CD14-positive monocyte (primary cell): Measurements from ENCODE around the gene C9orf153. TPM values are rescaled to one million over a fixed set of nuclear protein-coding genes. Genes with fewer than 3 reads are reported as not detected.
A peak's percentile ranks its signal among the peaks of the same experiment; 100 is the strongest.

Source experiments
- DNase-seq, 3 donors: peaks; one replicate each; pipeline ENCODE4 v3.0.0-alpha.2; 2011 to 2022
- H2AFZ ChIP-seq: 2 replicates; pipeline ENCODE4 v1.6.0; 2012; ENCODE audit warnings: mild to moderate bottlenecking, low read depth, low read length, inconsistent platforms; ENCODE audit not compliant: insufficient read depth, poor library complexity, severe bottlenecking
- H3K27ac ChIP-seq, 2 donors: 1 replicate in 1 of 2; 2 replicates in 1 of 2; pipeline ENCODE4 v1.5.1; 2012 to 2013; ENCODE audit warnings: low read length in 2 of 2, control low read depth in 1 of 2, inconsistent platforms in 1 of 2, low read depth in 1 of 2, mild to moderate bottlenecking in 1 of 2
- H3K27me3 ChIP-seq, 2 donors: one replicate each; pipeline versions ENCODE4 v1.6.0 to v1.6.1; 2011 to 2013; ENCODE audit warnings: low read length in 2 of 2; ENCODE audit not compliant: control insufficient read depth in 2 of 2, insufficient read depth in 2 of 2
- H3K36me3 ChIP-seq, 2 donors: replicated peaks in 1 of 2; 1 replicate in 1 of 2; 2 replicates in 1 of 2; pipeline versions ENCODE4 v1.5.1 to v1.6.1; 2012 to 2013; ENCODE audit warnings: low read length in 2 of 2, control low read depth in 1 of 2, inconsistent platforms in 1 of 2, mild to moderate bottlenecking in 1 of 2; ENCODE audit not compliant: insufficient read depth in 2 of 2, control insufficient read depth in 1 of 2
- H3K4me1 ChIP-seq, 2 donors: 1 replicate in 1 of 2; 2 replicates in 1 of 2; pipeline versions ENCODE4 v1.5.1 to v1.6.1; 2012 to 2013; ENCODE audit warnings: low read length in 2 of 2, control low read depth in 1 of 2, inconsistent platforms in 1 of 2, mild to moderate bottlenecking in 1 of 2, moderate library complexity in 1 of 2; ENCODE audit not compliant: insufficient read depth in 2 of 2, control insufficient read depth in 1 of 2
- H3K4me2 ChIP-seq: replicated peaks from 2 replicates; pipeline ENCODE3; 2012; ENCODE audit warnings: low read length, moderate library complexity, mild to moderate bottlenecking; ENCODE audit not compliant: poor library complexity, severe bottlenecking; ENCODE audit errors: extremely low read depth
- H3K4me3 ChIP-seq, 3 experiments: fragments of 200-600 bp in 1 of 3; sonication (generic) in 1 of 3; replicated peaks in 1 of 3; 1 replicate in 2 of 3; 2 replicates in 1 of 3; pipeline ENCODE4 v1.5.1; 2011 to 2013; ENCODE audit warnings: low read length in 3 of 3, mild to moderate bottlenecking in 3 of 3, control low read depth in 2 of 3, low read depth in 2 of 3, inconsistent platforms in 1 of 3, moderate library complexity in 1 of 3
- H3K79me2 ChIP-seq: 2 replicates; pipeline ENCODE4 v1.6.0; 2012; ENCODE audit warnings: mild to moderate bottlenecking, control low read depth, inconsistent platforms, low read length, moderate library complexity; ENCODE audit not compliant: insufficient read depth
- H3K9ac ChIP-seq: 2 replicates; pipeline ENCODE4 v1.6.0; 2017; ENCODE audit warnings: low read length, mild to moderate bottlenecking; ENCODE audit not compliant: insufficient read depth, poor library complexity, severe bottlenecking
- H3K9me3 ChIP-seq, 2 donors: replicated peaks in 1 of 2; 1 replicate in 1 of 2; 2 replicates in 1 of 2; pipeline versions ENCODE4 v1.5.1 to v1.6.1; 2012 to 2013; ENCODE audit warnings: low read length in 2 of 2, control low read depth in 1 of 2; ENCODE audit not compliant: control insufficient read depth in 1 of 2, insufficient read depth in 1 of 2
- H4K20me1 ChIP-seq: 2 replicates; pipeline ENCODE4 v1.6.0; 2012; ENCODE audit warnings: mild to moderate bottlenecking, low read length, control low read depth, moderate library complexity; ENCODE audit not compliant: insufficient read depth
- H3K27ac Mint-ChIP-seq, 7 donors: one replicate each; pipeline ENCODE4 v1.8.0; 2020; ENCODE audit warnings: mild to moderate bottlenecking in 7 of 7, mixed read lengths in 7 of 7, moderate library complexity in 6 of 7, inconsistent platforms in 2 of 7
- H3K27me3 Mint-ChIP-seq, 3 donors: one replicate each; pipeline ENCODE4 v1.8.0; 2021 to 2022; ENCODE audit warnings: low read depth in 3 of 3, mild to moderate bottlenecking in 3 of 3, mixed read lengths in 3 of 3, moderate library complexity in 3 of 3, inconsistent platforms in 1 of 3
- H3K36me3 Mint-ChIP-seq, 2 donors: one replicate each; pipeline ENCODE4 v1.8.0; 2020; ENCODE audit warnings: mixed read lengths in 2 of 2, inconsistent platforms in 1 of 2, mild to moderate bottlenecking in 1 of 2
- H3K4me1 Mint-ChIP-seq: one replicate; pipeline ENCODE4 v1.8.0; 2020; ENCODE audit warnings: mild to moderate bottlenecking, mixed read lengths
- H3K4me3 Mint-ChIP-seq, 2 donors: one replicate each; pipeline ENCODE4 v1.8.0; 2020; ENCODE audit warnings: mild to moderate bottlenecking in 2 of 2, mixed read lengths in 2 of 2, moderate library complexity in 1 of 2
- H3K9me3 Mint-ChIP-seq, 7 donors: one replicate each; pipeline ENCODE4 v1.8.0; 2020 to 2022; ENCODE audit warnings: mixed read lengths in 7 of 7, mild to moderate bottlenecking in 6 of 7, moderate library complexity in 6 of 7, inconsistent platforms in 2 of 7
- WGBS: methylation state at CpG from one replicate; pipeline ENCODE4 v1.1.5; 2013; ENCODE audit warnings: missing lambda C conversion rate; ENCODE audit not compliant: insufficient coverage; 5-methylcytosine and 5-hydroxymethylcytosine counted together
- intact Hi-C, 2 donors: fragments of 100-400 bp; cut with micrococcal nuclease; formaldehyde crosslinking; loops; one replicate each; pipeline versions ENCODE4 v1.15.0 to v1.15.1; 2023
- polyA plus RNA-seq, 3 donors: library from polyadenylated mRNA; depleted of rRNA in 1 of 3; unstranded in 2 of 3; stranded (reverse) in 1 of 3; fragments of 300-500 nt in 2 of 3; fragments of >200 nt in 1 of 3; fragmentation: Illumina TruSeq in 2 of 3; gene quantifications; 1 replicate in 2 of 3; 2 replicates in 1 of 3; pipeline ENCODE4 v1.2.3, GENCODE V29; 2012 to 2021
- TF ChIP-seq, protein P1 (sequence below): fragments of 200-600 bp; IDR thresholded peaks from one replicate; pipeline ENCODE4 v1.8.0; 2022; ENCODE audit warnings: antibody characterized with exemption, mild to moderate bottlenecking

The C9orf153 gene
- polyA plus RNA-seq, 3 donors, result not detected

DNA sequence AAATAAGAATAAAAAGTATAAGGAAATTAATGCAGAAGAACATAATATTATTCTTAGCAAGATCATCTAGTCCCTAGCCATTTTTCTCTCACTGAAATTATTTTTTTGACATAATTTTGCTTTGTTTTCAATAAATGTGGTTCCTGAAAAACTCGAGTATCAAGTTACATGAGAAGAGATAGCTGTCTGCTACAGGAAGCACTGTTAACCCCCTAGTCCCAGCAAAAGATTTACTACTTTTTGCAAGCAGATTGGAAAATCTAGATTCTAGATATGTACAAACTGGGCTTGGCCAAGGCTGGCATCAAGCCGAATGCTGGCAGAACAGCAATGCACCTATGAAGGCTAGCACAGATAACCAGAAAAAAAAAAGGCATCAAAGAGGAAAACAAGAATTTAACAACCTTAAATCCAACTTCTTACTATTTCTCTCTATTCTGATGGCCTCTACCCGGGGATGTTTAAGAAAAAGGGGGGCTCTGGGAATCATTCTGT lies 44.8 kb upstream of the C9orf153 start:
- peaks cover 0 to 3% (median 0%) of the 10 kb centered on the region in 7 donors for H3K9me3 Mint-ChIP-seq
- H3K4me1 ChIP-seq, result no peaks in the 10 kb centered on the region
- H3K27ac ChIP-seq, result no peak overlapping the region
- peak overlapping the region in 3 of 7 donors; percentile 2 to 54 (median 17) for H3K27ac Mint-ChIP-seq
- TF ChIP-seq, protein P1, sequence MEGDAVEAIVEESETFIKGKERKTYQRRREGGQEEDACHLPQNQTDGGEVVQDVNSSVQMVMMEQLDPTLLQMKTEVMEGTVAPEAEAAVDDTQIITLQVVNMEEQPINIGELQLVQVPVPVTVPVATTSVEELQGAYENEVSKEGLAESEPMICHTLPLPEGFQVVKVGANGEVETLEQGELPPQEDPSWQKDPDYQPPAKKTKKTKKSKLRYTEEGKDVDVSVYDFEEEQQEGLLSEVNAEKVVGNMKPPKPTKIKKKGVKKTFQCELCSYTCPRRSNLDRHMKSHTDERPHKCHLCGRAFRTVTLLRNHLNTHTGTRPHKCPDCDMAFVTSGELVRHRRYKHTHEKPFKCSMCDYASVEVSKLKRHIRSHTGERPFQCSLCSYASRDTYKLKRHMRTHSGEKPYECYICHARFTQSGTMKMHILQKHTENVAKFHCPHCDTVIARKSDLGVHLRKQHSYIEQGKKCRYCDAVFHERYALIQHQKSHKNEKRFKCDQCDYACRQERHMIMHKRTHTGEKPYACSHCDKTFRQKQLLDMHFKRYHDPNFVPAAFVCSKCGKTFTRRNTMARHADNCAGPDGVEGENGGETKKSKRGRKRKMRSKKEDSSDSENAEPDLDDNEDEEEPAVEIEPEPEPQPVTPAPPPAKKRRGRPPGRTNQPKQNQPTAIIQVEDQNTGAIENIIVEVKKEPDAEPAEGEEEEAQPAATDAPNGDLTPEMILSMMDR, result no peak
- H3K36me3 ChIP-seq, result peaks cover 100% of the 10 kb centered on the region in 2 donors
- H3K9me3 ChIP-seq, result no peaks in the 10 kb centered on the region
- H3K4me1 Mint-ChIP-seq, result no peaks in the 10 kb centered on the region
- intact Hi-C loops, result no loop called here
- no peak for DNase-seq
- H3K9ac ChIP-seq, result no peak overlapping the region
- H4K20me1 ChIP-seq, result peaks cover 97% of the 10 kb centered on the region
- no peaks in the 10 kb centered on the region for H3K79me2 ChIP-seq
- H3K4me3 ChIP-seq, result no peak overlapping the region
- H3K4me3 Mint-ChIP-seq, result no peak overlapping the region
- no peak overlapping the region for H3K4me2 ChIP-seq
- no CpG with 5 or more reads among the region's 3 CpGs for WGBS
- no peaks in the 10 kb centered on the region for H3K27me3 Mint-ChIP-seq
- no peak overlapping the region for H2AFZ ChIP-seq
- H3K27me3 ChIP-seq, result no peaks in the 10 kb centered on the region
- H3K36me3 Mint-ChIP-seq, result peaks cover 83 to 91% of the 10 kb centered on the region in 2 donors

DNA sequence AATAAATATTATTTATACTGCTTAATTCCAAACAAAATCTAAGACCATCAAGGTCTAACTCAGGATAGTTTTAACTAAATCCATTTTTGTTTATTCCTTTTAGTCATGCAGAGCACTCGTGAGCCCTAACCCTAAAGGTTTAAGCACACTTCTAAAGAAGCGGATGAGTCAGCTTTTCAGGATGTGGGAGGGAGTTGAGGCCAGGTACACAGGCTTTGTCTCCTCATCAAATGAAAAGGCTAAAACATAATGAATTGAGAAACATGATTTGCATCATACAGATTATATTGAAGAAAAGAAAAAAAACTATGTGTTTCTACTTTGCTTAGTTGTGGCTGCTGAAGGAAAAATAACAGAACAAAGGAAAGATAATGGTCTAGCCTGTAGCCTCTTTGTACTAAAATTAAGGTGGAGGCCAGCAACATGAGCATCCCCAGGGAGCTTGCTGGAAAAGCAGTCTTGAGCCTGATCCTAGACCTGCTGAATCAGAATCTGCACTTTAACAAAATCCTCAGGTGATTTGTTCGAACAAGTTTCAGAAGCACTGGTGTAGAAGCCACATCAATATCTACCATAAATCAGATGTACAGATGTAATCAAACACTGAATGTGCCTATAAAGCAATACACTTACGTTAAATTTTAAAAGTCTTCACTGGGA lies 44.0 kb upstream of the C9orf153 start:
- no peak overlapping the region for H3K9ac ChIP-seq
- H4K20me1 ChIP-seq, result peaks cover 97% of the 10 kb centered on the region
- Mint-ChIP-seq H3K36me3 (peaks cover 84 to 95% of the 10 kb centered on the region in 2 donors), H3K27ac (peak overlapping the region in 1 of 7 donors; percentile 51), H3K27me3 (no peaks in the 10 kb centered on the region), H3K4me1 (no peaks in the 10 kb centered on the region), H3K9me3 (peaks cover 0 to 3% (median 0%) of the 10 kb centered on the region in 7 donors), H3K4me3 (no peak overlapping the region)
- H3K27ac ChIP-seq, result no peak overlapping the region
- H3K9me3 ChIP-seq, result no peaks in the 10 kb centered on the region
- DNase-seq, result no peak
- H2AFZ ChIP-seq, result no peak overlapping the region
- no peak overlapping the region for H3K4me3 ChIP-seq
- H3K79me2 ChIP-seq, result no peaks in the 10 kb centered on the region
- intact Hi-C loops, result no loop called here
- peaks cover 100% of the 10 kb centered on the region in 2 donors for H3K36me3 ChIP-seq
- TF ChIP-seq, protein P1, result no peak
- no CpG with 5 or more reads among the region's 4 CpGs for WGBS
- H3K27me3 ChIP-seq, result no peaks in the 10 kb centered on the region
- H3K4me2 ChIP-seq, result no peak overlapping the region
- no peaks in the 10 kb centered on the region for H3K4me1 ChIP-seq
